ENCODE measurements around the gene EXOC3L4.
"Not testable (repeated sequence)": the region's sequence is repeated elsewhere in the genome, so short reads cannot be mapped to it uniquely, and the experiment has no call there.

The EXOC3L4 gene

DNA sequence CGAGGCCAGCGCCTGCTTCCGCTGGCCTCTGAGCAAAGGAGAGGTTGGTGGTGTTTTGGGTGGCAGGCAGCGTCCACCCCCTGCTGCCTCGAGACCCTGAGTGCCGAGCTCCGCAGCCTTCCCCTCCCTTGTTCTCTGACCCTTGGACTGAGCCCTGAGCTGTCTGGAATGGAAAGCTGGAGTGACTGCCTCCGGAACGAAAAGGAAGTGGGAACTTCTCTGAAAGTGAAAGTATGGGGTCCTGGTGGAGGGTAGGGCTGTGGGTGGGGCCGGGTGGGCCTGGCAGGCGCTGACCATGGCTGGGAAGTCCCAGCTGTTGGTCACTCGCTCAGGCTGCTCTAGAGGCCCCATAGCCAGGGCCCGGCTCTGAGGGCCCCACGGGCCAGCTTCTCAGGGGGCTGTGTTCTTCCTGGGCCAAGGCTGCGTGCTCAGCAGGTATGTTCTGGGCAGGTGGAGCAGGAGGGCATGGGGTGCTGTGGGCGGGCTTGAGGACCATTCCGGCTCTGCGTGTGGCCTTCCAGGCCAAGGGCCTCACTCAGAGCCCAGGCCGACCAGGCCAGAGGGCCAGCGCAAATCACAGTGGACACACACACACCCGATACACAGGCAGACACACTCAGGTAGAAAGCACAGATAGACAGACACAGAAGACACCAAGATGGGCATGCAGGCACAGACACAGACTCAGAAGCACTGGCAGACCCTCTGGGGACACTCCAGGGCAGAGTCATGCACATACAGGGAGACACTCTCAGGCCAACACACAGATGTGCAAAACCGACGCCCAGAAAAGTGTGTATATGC lies at the start of gene EXOC3L4:
EXOC3L4 (plus strand) TSS at position 320 of the 804 bp plus-strand sequence. CDS start 5,495 bp downstream, outside the sequence.
- FAIRE-seq: no peak
- DNase-seq (ENCODE audit: low spot score): no peak

DNA sequence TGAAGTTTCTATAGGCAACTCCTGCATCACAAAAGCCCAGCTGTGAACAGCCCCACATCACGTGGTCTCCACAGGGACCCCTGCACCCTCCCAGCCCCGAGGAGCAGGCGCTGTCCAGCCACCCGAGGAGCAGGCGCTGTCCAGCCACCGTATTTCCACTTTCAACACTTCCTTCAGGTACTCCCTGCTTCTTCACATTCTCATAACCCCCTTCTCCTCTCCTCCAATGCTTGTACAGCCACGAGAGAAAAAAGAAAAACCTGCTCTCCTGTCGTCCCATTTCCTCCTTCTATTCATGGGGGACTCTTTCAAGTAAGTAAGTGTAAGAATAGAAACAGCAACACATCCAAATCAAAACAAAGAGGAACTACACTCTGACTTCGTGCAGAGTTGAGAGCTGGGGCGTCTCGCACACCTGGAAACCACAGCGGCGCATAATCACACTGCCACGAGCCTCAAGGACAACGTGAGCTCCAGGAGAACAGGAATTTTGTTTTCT lies 49.1 kb upstream of the EXOC3L4 start:
- no peak for DNase-seq (ENCODE audit: low spot score)
- no peak for FAIRE-seq

- not testable (repeated sequence) for DNase-seq (ENCODE audit: low spot score); FAIRE-seq
Observed at GRCh38 chr14:103047453-103047852, 47.1 kb upstream of the EXOC3L4 start.

- no peak for FAIRE-seq
- DNase-seq (ENCODE audit: low spot score): no peak
Observed at GRCh38 chr14:103050935-103051334, 43.6 kb upstream of the EXOC3L4 start.

- DNase-seq (ENCODE audit: low spot score) (no peak), FAIRE-seq (no peak)
Observed at GRCh38 chr14:103052407-103052806, 42.1 kb upstream of the EXOC3L4 start.

- DNase-seq (ENCODE audit: low spot score): no peak
- FAIRE-seq: no peak
Observed at GRCh38 chr14:103055695-103056094, 38.8 kb upstream of the EXOC3L4 start.

GRCh38 chr14:103056322-103057027 lies 38.0 kb upstream of the EXOC3L4 start:
- FAIRE-seq (no peak), DNase-seq (ENCODE audit: low spot score) (peak; percentile 61)

DNA sequence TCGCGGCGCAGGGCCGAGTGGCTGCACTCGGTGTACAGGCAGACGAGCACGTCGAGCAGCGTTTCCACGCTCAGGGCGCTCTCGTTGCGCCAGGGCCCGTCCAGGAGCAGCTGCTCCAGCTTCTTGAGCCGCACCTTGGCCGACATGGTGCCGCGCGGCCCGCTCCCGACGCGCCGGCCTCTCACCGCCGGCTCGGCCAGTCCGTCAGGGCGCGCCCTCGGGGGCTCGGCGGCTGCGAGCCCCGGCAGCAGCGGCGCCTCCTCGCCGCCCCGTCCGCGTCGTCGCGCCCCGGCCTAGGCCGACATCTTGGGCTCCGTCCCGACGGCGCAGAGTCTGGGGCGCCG lies 37.5 kb upstream of the EXOC3L4 start:
- no peak for FAIRE-seq
- peak; percentile 9 for DNase-seq (ENCODE audit: low spot score)

DNA sequence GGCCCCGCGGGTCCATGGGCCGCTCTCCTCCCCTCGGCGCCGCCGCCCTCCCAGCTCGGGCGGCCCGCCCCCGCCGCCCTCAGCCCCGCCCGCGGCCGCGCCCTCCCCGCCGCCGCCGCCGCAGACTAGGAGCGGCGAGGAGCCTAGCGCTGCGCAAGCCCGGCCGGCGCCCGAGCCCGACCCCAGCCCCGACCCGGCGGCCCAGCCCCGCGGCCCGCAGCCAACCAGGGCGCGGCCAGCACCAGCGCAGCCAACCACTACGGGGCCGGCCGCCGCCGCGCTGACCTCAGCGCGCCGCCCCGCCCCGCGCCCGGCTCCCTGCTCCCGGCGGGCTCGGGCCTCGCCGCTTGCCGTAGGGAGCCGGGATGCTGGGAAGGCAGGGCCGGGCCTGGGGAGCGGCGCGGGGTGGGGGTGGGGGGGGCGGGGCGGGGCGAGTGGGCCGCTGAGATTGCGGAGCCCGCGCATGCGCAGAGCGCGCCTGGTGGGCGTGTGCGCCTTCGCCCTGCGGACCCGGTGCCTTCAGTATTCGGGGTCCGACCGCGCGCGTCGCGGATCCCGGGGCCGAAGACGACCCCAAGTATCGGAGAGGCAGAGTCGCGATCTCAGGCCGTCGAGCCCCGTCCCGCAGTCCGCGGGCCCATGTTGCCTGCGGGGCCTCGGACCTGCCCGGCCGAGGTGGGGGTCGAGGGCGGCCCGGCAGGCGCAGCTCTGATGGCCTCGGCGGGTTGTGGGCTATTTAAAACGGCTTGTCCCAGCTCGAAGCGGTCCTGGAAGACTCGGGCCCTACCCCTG lies 37.0 kb upstream of the EXOC3L4 start, which contains the start of gene CDC42BPB:
CDC42BPB (minus strand) TSS at position 178 of the 792 bp plus-strand sequence. CDS start 376 bp downstream, outside the sequence.
- no peak for FAIRE-seq

DNA sequence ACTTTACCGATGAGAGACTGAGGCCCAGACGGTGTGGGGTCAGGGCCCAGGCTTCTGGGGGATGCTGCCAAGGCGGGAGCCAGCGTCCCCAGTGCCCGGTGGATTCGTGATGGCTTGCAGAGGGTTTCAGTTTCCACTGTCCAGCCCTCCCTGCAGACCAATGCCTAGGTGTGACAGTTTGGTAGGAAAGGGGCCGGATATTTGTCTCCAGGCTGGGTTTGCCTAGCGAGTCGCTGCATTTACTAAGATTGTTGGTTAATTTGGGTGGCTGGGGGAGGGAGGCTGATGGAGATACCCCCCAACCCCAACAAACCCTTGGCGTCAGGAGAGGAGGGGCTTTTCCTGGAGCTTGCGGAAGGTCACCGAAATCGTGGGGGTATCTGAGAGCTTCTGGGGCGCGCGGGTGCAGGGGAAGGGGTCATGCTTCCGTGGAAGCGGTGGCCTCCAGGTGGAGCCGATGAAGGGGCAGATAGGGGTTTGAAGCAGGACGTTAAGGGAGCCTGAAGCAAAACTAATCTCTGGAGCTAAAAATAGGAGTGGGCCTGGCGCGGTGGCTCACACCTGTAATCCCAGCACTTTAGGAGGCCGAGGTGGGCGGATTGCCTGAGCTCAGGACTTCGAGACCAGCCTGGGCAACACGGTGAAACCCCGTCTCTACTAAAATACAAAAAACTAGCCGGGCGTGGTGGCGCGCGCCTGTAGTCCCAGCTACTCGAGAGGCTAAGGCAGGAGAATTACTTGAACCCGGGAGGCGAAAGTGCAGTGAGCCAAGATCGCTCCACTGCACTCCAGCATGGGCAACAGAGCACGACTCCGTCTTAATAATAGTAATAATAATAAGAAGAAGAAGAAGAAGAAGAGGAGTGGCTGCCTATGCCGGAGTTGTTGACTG lies 36.1 kb upstream of the EXOC3L4 start:
- no peak for DNase-seq (ENCODE audit: low spot score)
- no peak for FAIRE-seq

More for the DNA sequence above, 37.0 kb upstream of the EXOC3L4 start, which contains the start of gene CDC42BPB:
- peak; percentile 93 for DNase-seq (ENCODE audit: low spot score)

DNA sequence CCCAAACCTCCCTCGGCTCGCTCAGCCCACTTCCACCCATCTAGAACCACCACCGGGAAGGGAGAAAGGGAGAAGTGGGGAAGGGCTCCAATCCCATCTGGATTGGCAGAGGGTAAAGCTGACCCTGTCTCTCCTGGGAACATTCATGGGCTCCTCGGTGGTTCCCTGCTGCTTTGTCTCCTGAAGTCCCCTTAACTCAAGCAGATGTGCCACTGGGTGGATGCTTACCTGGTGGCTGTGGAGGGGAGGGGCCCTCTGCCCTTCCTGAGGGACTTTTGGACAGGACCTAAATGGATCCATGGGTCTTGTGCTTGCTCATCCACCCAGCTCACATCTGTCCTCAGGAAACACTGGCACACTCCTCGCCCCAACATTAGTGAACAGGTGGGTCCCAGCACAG lies 35.0 kb upstream of the EXOC3L4 start:
- FAIRE-seq (no peak), DNase-seq (ENCODE audit: low spot score) (no peak)

GRCh38 chr14:103061482-103061976 lies 33.0 kb upstream of the EXOC3L4 start:
- FAIRE-seq (no peak), DNase-seq (ENCODE audit: low spot score) (no peak)

DNA sequence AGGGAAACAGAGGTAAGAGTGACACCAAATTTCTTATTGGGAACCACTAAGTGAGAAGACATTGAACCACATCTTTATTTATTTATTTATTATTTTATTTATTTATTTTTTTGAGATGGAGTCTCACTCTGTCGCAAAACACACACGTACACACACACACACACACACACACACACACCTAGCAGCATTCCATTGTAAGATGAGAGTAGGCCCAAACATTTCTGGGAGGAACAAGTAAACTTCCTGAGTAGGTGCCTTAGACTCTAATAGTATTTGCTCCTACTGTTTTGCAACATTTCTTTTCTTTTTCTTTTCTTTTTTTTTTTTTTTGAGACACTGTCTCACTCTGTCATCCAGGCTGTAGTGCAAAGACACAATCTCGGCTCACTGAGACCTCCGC lies 30.1 kb upstream of the EXOC3L4 start:
- FAIRE-seq (no peak), DNase-seq (ENCODE audit: low spot score) (no peak)

DNA sequence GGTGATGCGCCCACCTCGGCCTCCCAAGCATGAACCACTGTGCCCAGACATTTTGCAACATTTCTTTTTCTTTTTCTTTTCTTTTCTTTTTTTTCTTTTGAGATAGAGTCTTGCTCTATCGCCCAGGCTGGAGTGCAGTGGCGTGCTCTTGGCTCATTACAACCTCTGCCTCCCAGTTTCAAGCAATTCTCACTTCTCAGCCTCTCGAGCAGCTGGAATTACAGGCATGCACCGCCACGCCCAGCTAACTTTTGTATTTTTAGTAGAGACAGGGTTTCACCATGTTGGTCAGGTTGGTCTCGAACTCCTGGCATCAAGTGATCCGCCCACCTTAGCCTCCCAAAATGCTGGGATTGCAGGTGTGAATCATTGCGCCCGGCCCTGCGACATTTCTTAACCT lies 29.5 kb upstream of the EXOC3L4 start:
- FAIRE-seq (no peak), DNase-seq (ENCODE audit: low spot score) (no peak)

DNA sequence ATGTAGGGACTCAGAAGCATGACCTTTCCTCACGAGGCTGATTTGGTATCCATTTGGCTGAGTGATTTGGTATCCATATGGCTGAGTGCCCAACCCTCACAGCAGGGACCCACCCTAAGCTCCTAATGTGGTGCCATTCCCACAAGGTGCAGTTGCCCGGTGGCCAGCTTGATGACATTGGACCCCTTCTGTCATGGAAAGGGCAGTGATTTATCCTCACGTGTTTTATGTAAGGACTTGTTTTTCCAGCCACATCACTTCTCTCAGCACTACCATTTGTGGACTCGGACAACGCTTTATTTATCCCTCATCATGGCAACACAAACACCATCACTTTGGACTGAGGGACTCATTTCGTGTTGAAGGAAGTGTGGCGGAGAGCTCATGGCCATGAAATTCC lies 28.7 kb upstream of the EXOC3L4 start:
- FAIRE-seq (no peak), DNase-seq (ENCODE audit: low spot score) (no peak)

- FAIRE-seq (no peak), DNase-seq (ENCODE audit: low spot score) (no peak)
Observed at GRCh38 chr14:103066399-103066798, 28.1 kb upstream of the EXOC3L4 start.

GRCh38 chr14:103067231-103067954 lies 27.1 kb upstream of the EXOC3L4 start:
- no peak for FAIRE-seq

GRCh38 chr14:103068351-103069073 lies 26.0 kb upstream of the EXOC3L4 start:
- FAIRE-seq (no peak), DNase-seq (ENCODE audit: low spot score) (no peak)

More at GRCh38 chr14:103067231-103067954, 27.1 kb upstream of the EXOC3L4 start:
- DNase-seq (ENCODE audit: low spot score): no peak
